HG03354 (cell line): ENCODE results near the gene CTXND2.
"Not testable (repeated sequence)": the region's sequence is repeated elsewhere in the genome, so short reads cannot be mapped to it uniquely, and the experiment has no call there.

Experiments used
- ATAC-seq: cut with Tn5 transposase; IDR thresholded peaks from one replicate; pipeline ENCODE4 v1.9.1; 2021; ENCODE audit warnings: mild to moderate bottlenecking; ENCODE audit not compliant: unreplicated experiment, poor library complexity, severe bottlenecking

The CTXND2 gene

DNA sequence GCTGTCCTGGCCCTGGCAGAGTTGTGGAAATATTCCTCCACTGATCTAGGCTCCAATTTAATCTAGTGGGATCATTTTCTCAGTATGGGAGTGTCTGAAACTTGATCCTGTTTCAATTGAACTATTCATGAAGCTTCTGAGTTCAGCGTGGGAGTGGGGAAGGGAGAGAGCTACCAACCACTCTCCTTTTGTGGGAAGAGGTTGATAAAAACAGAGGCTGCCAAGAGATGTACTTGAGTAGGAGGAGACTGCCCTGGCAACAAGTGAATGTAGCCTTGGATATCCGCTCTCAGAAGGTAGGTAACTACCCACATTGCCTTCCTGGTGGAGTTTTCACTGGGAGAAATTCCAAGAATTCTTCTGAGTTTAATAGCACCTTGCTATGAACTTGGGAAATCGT, at the start of gene CTXND2:
CTXND2 (plus strand) TSS at position 119 of the 400 bp plus-strand sequence. CDS start 25,179 bp downstream, outside the sequence.
- ATAC-seq, result no peak

DNA sequence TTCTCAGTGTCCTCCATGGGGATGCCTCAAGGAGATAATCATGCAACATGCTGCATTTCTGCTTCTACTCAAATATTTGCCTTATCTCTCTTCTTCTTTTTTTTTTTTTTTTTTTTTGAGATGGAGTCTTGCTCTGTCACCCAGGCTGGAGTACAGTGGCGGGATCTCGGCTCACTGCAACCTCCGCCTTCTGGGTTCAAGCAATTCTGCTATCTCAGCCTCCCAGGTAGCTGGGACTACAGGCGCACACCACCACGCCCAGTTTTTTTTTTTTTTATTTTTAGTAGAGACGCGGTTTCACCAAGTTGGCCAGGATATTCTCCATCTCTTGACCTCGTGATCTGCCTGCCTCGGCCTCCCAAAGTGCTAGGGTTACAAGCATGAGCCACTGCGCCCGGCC, 46.1 kb upstream of the CTXND2 start:
- not testable (repeated sequence) for ATAC-seq

DNA sequence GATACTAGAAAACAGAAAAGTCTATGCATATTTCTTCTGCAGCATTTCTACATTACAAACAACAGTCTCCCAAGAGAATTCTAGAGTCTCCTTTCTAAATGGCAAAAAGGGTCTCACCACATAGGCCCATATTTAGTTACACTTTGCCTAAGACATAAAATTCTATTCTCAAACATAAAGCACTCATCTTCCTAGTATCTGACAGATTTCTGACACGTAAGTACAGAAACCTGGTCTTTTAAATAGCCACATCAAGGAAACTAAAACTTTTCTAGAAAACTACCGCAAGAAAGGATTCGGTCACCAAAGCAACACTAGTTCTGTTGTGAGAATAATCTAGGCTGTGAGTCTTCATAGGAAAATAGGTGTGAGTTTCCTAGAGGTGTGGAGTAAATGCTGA, 45.3 kb upstream of the CTXND2 start:
- no peak for ATAC-seq

DNA sequence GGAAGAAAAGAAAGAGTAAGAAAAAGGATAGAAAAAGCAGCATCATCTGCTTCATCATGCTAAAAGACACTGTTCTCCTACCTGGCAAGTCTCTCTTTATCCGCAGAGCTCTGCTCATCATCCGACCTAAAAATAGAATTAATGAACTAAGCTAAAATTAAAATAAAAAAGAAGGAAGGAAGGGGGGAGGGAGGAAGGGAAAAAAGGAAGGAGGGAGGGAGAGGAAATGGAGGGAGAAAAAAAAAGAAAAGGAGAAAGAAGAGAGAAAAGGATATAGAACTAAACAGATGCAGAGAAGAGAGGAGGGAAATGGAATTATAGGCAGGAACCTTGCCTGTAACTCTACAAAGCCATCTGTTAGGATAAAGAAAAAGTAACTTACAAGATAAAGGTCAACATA, 44.6 kb upstream of the CTXND2 start:
- ATAC-seq, result no peak

DNA sequence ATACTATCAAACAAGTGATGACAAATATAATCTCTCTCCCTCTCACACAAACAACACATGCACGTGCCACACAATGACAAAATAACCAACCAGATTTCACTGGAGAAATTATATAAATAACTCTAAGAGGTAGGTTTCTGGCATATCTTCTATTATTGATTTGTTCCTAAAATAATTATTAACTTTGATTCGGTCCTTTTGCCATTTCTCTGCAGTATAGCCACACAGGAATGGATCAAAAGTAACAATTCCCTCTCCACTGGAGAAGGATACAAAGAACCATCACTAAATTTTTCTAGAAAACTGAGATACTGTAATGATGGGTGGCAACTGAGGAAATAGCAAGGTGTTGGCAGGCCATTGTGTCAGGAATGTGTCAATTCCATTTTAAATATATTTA, 44.0 kb upstream of the CTXND2 start:
- no peak for ATAC-seq

DNA sequence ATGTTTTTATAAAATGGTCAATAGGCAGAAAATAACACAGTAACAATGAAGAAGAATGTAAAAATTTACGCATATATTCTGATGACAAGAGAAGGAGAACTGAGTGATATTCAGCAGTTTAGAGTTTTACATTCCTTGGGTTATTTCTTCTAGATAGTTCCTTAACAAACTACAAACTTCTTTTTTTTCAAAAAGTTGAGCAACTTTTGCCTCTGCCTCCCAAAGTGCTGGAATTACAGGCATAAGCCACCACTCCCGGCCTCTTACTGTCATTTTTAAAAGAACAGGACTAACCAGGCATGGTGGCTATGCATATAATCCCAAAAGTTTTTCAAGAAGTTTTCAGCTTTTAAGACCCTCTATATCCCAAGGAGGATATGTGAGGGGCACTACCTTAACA, 43.5 kb upstream of the CTXND2 start:
- no peak for ATAC-seq

DNA sequence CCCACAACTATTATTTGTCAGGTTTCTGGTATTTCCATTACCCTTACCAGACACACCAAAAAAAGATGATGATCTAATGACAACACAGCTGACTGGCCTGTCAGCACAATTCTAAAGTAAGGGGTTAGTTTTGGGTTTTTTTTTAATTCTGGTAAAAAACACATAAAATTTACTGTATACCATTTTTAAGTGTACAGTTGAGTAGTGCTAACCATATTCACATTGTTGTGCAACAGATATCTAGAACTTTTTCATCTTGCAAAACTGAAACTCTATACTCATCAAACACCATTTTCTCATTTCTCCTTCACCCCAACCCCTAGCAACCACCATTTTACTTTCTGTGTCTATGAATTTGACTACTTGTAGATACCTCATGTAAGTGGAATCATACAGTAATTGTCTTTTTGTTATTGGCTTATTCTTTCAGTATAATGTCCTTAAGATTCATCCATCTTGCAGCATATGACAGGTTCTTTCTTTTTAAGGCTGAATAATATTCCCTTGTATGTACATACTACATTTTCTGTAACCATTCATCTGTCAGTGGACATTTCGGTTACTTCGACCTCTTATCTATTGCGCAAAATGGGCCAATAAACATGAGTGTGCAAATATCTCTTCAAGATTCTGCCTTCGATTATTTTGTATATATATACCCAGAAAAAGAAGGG, 40.3 kb upstream of the CTXND2 start:
- no peak for ATAC-seq

DNA sequence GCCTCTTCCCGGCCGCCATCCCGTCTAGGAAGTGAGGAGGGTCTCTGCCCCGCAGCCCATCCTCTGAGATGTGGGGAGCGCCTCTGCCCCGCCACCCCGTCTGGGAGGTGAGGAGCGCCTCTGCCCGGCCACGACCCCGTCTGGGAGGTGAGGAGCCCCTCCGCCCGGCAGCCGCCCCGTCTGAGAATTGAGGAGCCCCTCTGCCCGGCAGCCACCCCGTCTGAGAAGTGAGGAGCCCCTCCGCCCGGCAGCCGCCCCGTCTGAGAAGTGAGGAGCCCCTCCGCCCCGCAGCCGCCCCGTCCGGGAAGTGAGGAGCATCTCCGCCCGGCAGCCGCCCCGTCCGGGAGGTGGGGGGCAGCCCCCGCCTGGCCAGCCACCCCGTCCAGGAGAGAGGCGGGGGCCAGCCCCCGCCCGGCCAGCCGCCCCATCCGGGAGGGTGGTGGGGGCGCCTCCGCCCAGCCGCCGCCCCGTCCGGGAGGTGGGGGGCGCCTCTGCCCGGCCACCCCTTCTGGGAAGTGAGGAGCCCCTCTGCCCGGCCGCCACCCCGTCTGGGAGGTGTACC, 36.1 kb upstream of the CTXND2 start:
- ATAC-seq, result not testable (repeated sequence)

DNA sequence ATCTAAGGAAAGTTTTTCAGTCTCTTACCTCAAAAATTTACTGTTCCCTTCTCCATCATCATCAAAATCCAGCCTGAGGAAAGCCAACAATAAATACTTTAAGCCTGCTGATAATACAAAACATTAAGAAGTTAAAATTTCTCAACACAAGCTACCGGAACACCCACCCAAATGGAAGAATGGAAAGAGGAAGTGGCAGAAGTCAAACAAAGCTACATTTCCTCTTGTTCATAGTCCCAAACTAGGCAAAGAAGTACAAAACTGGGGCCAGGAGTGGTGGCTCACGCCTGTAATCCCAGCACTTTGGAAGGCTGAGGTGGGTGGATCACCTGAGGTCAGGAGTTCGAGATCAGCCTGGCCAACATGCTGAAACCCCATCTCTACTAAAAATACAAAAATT, 34.2 kb upstream of the CTXND2 start:
- ATAC-seq, result not testable (repeated sequence)

DNA sequence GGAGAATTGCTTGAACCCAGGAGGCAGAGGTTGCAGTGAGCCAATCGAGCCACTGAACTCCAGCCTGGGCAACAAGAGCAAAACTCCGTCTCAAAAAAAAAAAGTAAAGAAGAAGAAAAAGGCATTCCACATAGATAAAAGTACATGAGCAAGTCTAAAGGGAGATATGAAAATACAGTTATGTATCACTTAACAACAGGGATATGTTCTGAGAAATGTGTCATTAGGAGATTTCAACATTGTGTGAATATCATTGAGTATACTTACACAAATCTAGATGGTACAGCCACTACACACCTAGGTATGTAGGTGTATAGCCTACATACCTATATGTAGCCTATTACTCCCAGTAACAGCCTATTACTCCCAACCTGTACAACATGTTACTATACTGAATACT, 23.2 kb upstream of the CTXND2 start:
- ATAC-seq, result no peak

DNA sequence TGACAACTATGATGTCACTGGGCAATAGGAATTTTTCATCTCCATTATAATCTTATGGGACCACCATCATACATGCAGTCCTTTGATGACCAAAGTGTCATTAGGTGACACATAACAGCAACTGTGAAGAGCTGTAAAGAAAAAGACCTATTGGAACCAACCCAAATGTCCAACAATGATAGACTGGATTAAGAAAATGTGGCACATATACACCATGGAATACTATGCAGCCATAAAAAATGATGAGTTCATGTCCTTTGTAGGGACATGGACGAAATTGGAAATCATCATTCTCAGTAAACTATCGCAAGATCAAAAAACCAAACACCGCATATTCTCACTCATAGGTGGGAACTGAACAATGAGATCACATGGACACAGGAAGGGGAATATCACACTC, 22.7 kb upstream of the CTXND2 start:
- ATAC-seq, result not testable (repeated sequence)

DNA sequence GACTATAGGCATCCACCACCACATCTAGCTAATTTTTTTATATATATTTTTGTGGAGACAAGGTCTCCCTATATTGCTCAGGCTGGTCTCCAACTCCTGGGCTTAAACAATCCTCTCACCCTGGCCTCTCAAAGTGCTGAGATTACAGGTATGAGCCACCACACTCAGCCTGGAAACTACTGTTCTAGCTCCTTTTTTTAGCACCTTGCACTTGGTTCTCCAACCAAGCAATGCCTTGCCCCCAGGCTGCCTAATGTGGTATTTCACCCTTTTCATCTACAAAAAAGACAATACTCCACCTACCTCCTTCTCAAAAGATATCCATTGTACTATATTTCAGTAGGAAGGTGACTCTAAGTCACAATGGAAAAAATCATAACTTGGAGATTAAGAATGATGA, 17.3 kb upstream of the CTXND2 start:
- no peak for ATAC-seq

DNA sequence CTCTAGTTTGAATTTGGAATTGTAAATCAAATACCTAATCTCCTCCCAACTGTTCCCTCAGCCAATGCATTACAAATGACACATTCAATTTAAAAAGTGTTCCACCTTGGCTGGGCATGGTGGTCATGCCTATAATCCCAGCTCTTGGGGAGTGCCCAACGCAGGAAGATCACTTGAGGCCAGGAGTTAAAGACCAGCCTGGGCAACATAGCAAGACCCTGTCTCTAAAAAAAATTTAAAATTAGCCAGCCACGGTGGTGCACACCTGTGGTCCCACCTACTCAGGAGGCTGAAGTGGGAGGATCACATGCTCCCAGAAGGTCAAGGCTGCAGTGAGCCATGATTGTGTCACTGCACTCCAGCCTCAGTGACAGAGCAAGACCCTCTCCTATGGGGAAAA, 14.4 kb upstream of the CTXND2 start:
- no peak for ATAC-seq

DNA sequence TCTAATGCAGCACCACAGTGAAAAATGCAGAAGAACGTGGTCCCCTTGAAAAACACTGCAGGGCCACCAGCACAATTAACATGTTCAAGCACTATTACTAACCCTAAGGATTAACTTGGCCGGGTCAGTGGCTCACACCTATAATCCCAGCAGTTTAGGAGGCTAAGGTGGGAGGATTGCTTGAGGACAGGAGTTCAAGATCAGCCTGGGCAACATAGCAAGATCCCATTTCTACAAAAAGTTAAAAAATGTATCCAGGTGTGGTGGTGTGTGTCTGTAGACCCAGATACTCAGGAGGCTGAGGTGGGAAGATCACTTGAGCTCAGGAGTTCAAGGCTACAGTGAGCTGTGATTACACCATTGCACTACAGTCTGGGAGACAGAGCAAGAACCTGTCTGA, 13.4 kb upstream of the CTXND2 start:
- ATAC-seq, result no peak

DNA sequence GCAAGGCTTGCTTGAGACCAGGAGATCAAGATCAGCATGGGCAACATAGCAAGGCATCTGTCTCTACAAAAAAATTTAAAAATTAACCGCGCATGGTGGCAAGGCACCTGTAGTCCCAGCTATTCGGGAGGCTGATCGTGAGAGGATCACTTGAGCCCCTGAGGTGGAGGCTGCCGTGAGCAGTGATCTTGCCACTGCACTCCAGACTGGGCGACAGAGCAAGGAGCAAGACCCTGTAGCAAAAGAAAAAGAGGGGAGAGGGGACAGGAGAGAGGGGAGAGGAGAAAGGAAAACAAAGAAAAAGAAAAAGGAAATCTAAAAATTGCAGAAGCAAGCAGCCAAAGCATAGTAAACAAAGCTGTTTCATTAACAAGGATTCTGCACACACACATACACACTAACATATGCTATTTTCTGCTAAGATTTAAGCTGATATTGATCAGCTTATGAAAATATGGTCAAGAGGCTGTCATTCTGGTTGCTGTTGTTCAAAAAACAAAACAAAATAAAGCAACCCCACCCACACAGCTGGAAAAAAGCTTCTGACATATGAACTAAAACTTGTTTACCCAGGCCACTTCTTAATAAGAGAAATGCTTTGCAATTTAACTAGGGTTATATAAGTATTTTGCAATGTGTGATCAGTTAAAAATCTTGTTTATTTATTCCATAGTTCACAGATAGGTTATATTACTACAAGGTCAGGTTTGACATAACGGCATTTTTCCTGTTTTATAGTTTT, 12.3 kb upstream of the CTXND2 start:
- no peak for ATAC-seq

DNA sequence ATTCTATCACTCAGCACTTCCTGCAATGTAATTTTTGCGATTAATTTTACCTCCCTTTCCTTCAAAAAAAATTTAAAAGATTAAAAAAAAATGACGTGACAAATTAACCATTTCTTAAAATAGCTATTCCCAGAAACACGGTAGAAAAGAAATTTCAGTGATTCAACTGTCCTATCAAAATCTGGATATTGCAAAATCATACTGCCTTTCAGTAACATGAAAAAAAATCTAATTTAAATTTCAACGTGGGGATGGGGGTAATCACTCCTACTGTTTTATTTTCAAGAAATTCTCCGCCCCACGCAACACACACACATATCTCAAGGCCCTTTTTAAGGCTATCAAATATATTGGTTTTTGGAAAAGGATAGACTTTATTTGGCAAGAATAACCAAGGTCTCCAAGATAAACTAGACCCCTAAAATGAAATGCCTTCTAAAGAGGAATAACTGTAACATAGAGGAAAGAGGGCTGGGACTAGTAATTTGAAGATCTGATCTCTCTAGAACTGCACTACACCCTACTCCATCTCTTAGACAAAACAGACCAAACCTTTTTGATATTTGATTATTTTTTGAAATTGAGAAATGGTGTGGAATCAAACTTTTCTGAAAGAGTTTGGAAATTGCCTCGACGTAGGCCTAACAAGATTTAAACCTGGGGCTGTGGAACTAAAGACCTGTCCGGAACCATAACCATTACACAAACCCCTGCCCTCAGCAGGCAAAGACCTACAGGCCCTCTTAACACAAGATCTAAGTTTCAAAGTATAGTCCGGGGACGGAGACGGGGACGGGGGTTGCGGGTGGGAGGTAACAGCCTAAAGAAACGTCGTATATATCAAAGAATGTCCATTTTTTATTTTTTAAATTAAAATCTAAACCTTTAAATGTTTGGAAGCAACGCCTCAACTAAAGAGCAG, 11.5 kb upstream of the CTXND2 start:
- ATAC-seq, result no peak

DNA sequence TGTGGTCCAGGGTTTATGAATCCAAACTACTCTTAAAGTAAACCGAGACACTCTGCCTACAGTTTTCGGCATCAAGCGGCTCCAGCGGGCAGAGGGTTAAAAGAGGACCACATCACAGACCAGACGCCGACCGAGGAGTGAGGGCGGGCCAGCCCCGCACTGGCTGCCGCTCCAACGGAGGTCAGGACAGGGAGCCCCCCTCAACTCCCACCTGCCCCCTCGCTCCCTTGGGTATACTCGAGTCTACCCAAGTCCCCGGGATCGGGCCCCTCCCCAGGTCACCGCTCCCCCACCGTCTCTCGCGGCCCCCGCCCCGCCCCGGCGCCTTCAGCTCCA, 10.8 kb upstream of the CTXND2 start:
- peak; percentile 38 for ATAC-seq

DNA sequence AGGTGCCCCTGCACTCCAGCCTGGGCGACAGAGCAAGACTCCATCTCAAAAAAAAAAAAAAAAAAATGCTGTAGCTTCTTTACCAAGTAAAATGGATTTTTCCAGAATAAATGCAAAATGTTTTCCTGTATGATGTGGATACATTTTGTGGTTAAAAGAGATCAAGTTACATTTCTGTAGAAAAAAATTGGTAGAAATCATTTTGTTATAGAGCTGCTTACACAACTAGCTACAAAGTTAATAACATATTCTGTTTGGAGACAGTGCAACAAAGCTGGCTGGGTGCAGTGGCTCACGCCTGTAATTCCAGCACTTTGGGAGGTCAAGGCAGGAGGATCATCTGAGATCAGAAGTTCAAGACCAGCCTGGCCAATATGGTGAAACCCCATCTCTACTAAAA, 8.0 kb upstream of the CTXND2 start:
- not testable (repeated sequence) for ATAC-seq

DNA sequence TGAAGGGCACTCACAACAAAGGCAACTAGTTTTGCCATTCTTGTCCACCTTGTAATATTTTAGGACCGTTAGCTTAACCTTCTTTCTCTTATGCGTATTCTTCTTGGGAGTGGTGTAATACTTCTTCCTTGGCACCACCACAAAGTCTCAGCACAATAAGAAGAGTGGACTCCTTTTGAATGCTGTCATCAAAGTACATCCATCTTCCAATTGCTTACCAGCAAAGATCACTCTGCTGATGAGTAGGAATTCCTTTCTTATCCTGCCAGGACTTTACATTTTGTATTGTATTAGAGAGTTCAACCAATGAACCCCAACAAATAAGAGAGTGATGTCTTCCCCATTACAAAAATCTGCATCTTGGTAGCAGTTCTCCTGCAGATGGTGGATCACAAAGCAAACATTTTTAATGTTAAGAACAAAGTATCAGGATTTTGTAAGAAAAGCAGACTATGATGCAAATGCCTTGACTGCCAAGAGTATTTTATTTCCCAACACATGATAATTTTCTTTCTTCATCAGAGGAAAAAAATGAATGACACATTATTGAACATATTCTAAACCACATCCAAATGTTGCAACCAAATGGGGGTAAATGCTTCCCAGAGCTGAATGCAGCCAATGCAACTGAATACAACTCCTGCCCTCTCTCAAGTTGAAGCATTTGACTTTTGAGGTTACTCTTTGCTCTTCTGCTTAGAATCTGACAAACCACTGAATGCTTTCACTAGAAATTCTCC, 5.4 kb upstream of the CTXND2 start:
- no peak for ATAC-seq

DNA sequence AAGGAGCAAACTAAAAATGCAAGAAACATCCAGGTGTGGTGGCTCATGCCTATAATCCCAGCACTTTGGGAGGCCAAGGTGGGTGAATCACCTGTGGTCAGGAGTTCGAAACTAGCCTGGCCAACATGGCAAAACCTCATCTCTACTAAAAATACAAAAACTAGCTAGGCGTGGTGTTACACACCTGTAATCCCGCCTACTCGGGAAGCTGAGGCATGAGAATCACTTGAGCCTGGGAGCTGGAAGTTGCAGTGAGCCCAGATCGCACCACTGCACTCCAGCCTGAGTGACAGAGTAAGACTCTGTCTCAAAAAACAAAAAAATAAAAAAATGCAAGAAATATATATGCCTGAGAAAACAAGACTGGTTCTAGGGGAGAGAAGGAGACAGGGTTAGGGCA, 3.8 kb upstream of the CTXND2 start:
- not testable (repeated sequence) for ATAC-seq
